CD4-positive, alpha-beta T cell treated with Interferon alpha-2 for 1 hour (primary cell): Measurements from ENCODE around the gene TNS1.

Experiments
- DNase-seq, 2 donors: peaks; one replicate each; pipeline ENCODE4 v3.0.0-alpha.2; 2020 to 2022

The TNS1 gene

GRCh38 chr2:217955881-217956493, 46.8 kb downstream of the TNS1 start:
- DNase-seq, result no peak

- DNase-seq, result no peak
These were observed 47.6 kb downstream of the TNS1 start for GRCh38 chr2:217954971-217955740.

- DNase-seq, result no peak
These were observed 48.3 kb downstream of the TNS1 start for GRCh38 chr2:217954469-217954868.

- DNase-seq, result no peak
These were observed 48.7 kb downstream of the TNS1 start for GRCh38 chr2:217954051-217954450.

GRCh38 chr2:217953531-217953932, 49.3 kb downstream of the TNS1 start:
- no peak for DNase-seq

- no peak for DNase-seq
These were observed 49.7 kb downstream of the TNS1 start for GRCh38 chr2:217953011-217953481.

- DNase-seq, result no peak
These were observed 50.4 kb downstream of the TNS1 start for GRCh38 chr2:217952409-217952808.

GRCh38 chr2:217951521-217952247, 51.1 kb downstream of the TNS1 start:
- no peak for DNase-seq

- DNase-seq, result no peak
These were observed 51.7 kb downstream of the TNS1 start for GRCh38 chr2:217951091-217951490.

GRCh38 chr2:217950401-217950871, 52.4 kb downstream of the TNS1 start:
- DNase-seq, result no peak

- DNase-seq, result no peak
These were observed 53.3 kb downstream of the TNS1 start for GRCh38 chr2:217949447-217949846.

GRCh38 chr2:217948897-217949296, 53.9 kb downstream of the TNS1 start:
- DNase-seq, result no peak

GRCh38 chr2:217948351-217948791, 54.4 kb downstream of the TNS1 start:
- DNase-seq, result no peak

GRCh38 chr2:217947383-217948350, 55.1 kb downstream of the TNS1 start:
- DNase-seq, result no peak

- DNase-seq, result no peak
These were observed 56.7 kb downstream of the TNS1 start for GRCh38 chr2:217946051-217946450.

- no peak for DNase-seq
These were observed 57.3 kb downstream of the TNS1 start for GRCh38 chr2:217945530-217945929.

GRCh38 chr2:217944923-217945322, 57.9 kb downstream of the TNS1 start:
- DNase-seq, result no peak

GRCh38 chr2:217944366-217944765, 58.4 kb downstream of the TNS1 start:
- DNase-seq, result no peak

GRCh38 chr2:217943446-217944321, 59.1 kb downstream of the TNS1 start:
- no peak for DNase-seq

- DNase-seq, result no peak
These were observed 60.0 kb downstream of the TNS1 start for GRCh38 chr2:217942731-217943335.
